ENCODE results near the gene TTLL13.

- TF ChIP-seq POLR2A (IDR thresholded peaks at IDR 0.05), result no peak
- no peak for TF ChIP-seq CTCF (IDR thresholded peaks at IDR 0.05)
Measured at GRCh38 chr15:90227816-90228772, 21.3 kb upstream of the TTLL13 start.
